Stimulated activated naive B cell treated with anti-CD40 and anti-IgM and Interleukin-4, amounts not matched to agents 10 μg/mL and 1 μg/mL and 100 μg/mL, for 72 hours (primary cell): Measurements from ENCODE around the gene HOXD3.

Experiments
- ATAC-seq, 2 donors: fragments of 150-1000 bp; cut with Tn5 transposase; replicated peaks; 2 replicates each; pipeline ENCODE4 v1.10.0; 2021; ENCODE audit warnings: moderate library complexity in 1 of 2
- DNase-seq: peaks from one replicate; pipeline ENCODE4 v3.0.0; 2021
- H3K27ac Mint-ChIP-seq: one replicate; pipeline ENCODE4 v1.8.0; 2022; ENCODE audit warnings: mild to moderate bottlenecking, mixed read lengths
- H3K27me3 Mint-ChIP-seq, 2 donors: one replicate each; pipeline ENCODE4 v1.8.0; 2022; ENCODE audit warnings: mixed read lengths in 2 of 2
- H3K36me3 Mint-ChIP-seq, 2 donors: one replicate each; pipeline ENCODE4 v1.8.0; 2022; ENCODE audit warnings: mixed read lengths in 2 of 2, mild to moderate bottlenecking in 1 of 2
- H3K4me1 Mint-ChIP-seq, 2 donors: one replicate each; pipeline ENCODE4 v1.8.0; 2022; ENCODE audit warnings: mixed read lengths in 2 of 2, mild to moderate bottlenecking in 1 of 2
- H3K4me3 Mint-ChIP-seq, 2 donors: one replicate each; pipeline ENCODE4 v1.8.0; 2022; ENCODE audit warnings: mild to moderate bottlenecking in 2 of 2, mixed read lengths in 2 of 2, moderate library complexity in 1 of 2
- H3K9me3 Mint-ChIP-seq, 2 donors: one replicate each; pipeline ENCODE4 v1.8.0; 2022; ENCODE audit warnings: mixed read lengths in 2 of 2, mild to moderate bottlenecking in 1 of 2

Gene HOXD3

GRCh38 chr2:176147210-176147799 lies 9.8 kb upstream of the HOXD3 start:
- Mint-ChIP-seq H3K27me3 (peaks cover 73 to 98% of the 10 kb centered on the region in 2 donors), H3K36me3 (peaks cover 0 to 4% of the 10 kb centered on the region in 2 donors)

GRCh38 chr2:176147800-176148496 lies 9.2 kb upstream of the HOXD3 start:
- no peaks in the 10 kb centered on the region for H3K9me3 Mint-ChIP-seq
- H3K27ac Mint-ChIP-seq, result no peak overlapping the region
- peaks cover 0 to 4% of the 10 kb centered on the region in 2 donors for H3K36me3 Mint-ChIP-seq
- DNase-seq (no peak), ATAC-seq (no peak)
- H3K4me3 Mint-ChIP-seq, result no peak overlapping the region
- H3K4me1 Mint-ChIP-seq, result peaks cover 3 to 11% of the 10 kb centered on the region in 2 donors
- H3K27me3 Mint-ChIP-seq, result peaks cover 76 to 98% of the 10 kb centered on the region in 2 donors

More at GRCh38 chr2:176147210-176147799, 9.8 kb upstream of the HOXD3 start:
- Mint-ChIP-seq H3K27ac (no peak overlapping the region), H3K4me3 (no peak overlapping the region), H3K9me3 (no peaks in the 10 kb centered on the region), H3K4me1 (peaks cover 3 to 11% of the 10 kb centered on the region in 2 donors)
- no peak for DNase-seq
- ATAC-seq, result no peak

GRCh38 chr2:176148751-176149421 lies 8.2 kb upstream of the HOXD3 start:
- ATAC-seq (no peak), DNase-seq (no peak)
- Mint-ChIP-seq H3K36me3 (peaks cover 0 to 4% of the 10 kb centered on the region in 2 donors), H3K4me1 (peaks cover 3 to 11% of the 10 kb centered on the region in 2 donors), H3K27me3 (peaks cover 70 to 96% of the 10 kb centered on the region in 2 donors), H3K27ac (no peak overlapping the region), H3K4me3 (no peak overlapping the region), H3K9me3 (no peaks in the 10 kb centered on the region)

- DNase-seq, result no peak
- no peaks in the 10 kb centered on the region for H3K9me3 Mint-ChIP-seq
- H3K4me3 Mint-ChIP-seq, result no peak overlapping the region
- H3K27me3 Mint-ChIP-seq, result peaks cover 72 to 98% of the 10 kb centered on the region in 2 donors
- no peak overlapping the region for H3K27ac Mint-ChIP-seq
- no peak for ATAC-seq
- H3K4me1 Mint-ChIP-seq, result peaks cover 3 to 11% of the 10 kb centered on the region in 2 donors
- H3K36me3 Mint-ChIP-seq, result peaks cover 0 to 4% of the 10 kb centered on the region in 2 donors
Observed at GRCh38 chr2:176149481-176149938, 7.6 kb upstream of the HOXD3 start.

- Mint-ChIP-seq H3K27ac (no peak overlapping the region), H3K36me3 (peaks cover 0 to 4% of the 10 kb centered on the region in 2 donors), H3K4me1 (peaks cover 3 to 11% of the 10 kb centered on the region in 2 donors), H3K9me3 (no peaks in the 10 kb centered on the region), H3K4me3 (no peak overlapping the region), H3K27me3 (peaks cover 75 to 98% of the 10 kb centered on the region in 2 donors)
- DNase-seq (no peak), ATAC-seq (no peak)
Observed at GRCh38 chr2:176149939-176150583, 7.0 kb upstream of the HOXD3 start.

GRCh38 chr2:176150584-176151441 lies 6.3 kb upstream of the HOXD3 start:
- ATAC-seq (no peak), DNase-seq (no peak)
- Mint-ChIP-seq H3K4me1 (peaks cover 3 to 11% of the 10 kb centered on the region in 2 donors), H3K27ac (no peak overlapping the region), H3K27me3 (peaks cover 75 to 98% of the 10 kb centered on the region in 2 donors), H3K9me3 (no peaks in the 10 kb centered on the region), H3K36me3 (peaks cover 0 to 4% of the 10 kb centered on the region in 2 donors), H3K4me3 (no peak overlapping the region)

GRCh38 chr2:176151442-176152287 lies 5.4 kb upstream of the HOXD3 start, which contains the start of gene HOXD4:
TSS of gene HOXD4 (plus strand) at chr2:176151550. CDS start at chr2:176151634, 84 bp downstream.
- H3K36me3 Mint-ChIP-seq, result peaks cover 0 to 4% of the 10 kb centered on the region in 2 donors
- no peak for DNase-seq
- no peak within 1 kb of the TSS for H3K27ac Mint-ChIP-seq
- no peak for ATAC-seq
- peaks cover 71 to 98% of the 10 kb centered on the region in 2 donors for H3K27me3 Mint-ChIP-seq
- H3K4me3 Mint-ChIP-seq, result no peak within 1 kb of the TSS
- peaks cover 3 to 11% of the 10 kb centered on the region in 2 donors for H3K4me1 Mint-ChIP-seq
- no peaks in the 10 kb centered on the region for H3K9me3 Mint-ChIP-seq

GRCh38 chr2:176152350-176153181 lies 4.5 kb upstream of the HOXD3 start:
- Mint-ChIP-seq H3K9me3 (peaks cover 0 to 3% of the 10 kb centered on the region in 2 donors), H3K36me3 (peaks cover 0 to 7% of the 10 kb centered on the region in 2 donors), H3K27me3 (peaks cover 68 to 97% of the 10 kb centered on the region in 2 donors), H3K27ac (no peak overlapping the region), H3K4me3 (no peak overlapping the region), H3K4me1 (peaks cover 6 to 15% of the 10 kb centered on the region in 2 donors)
- DNase-seq (no peak), ATAC-seq (no peak)

GRCh38 chr2:176154576-176155252 lies 2.4 kb upstream of the HOXD3 start:
- no peak overlapping the region for H3K4me3 Mint-ChIP-seq
- peaks cover 0 to 8% of the 10 kb centered on the region in 2 donors for H3K36me3 Mint-ChIP-seq
- DNase-seq, result no peak
- peaks cover 8 to 17% of the 10 kb centered on the region in 2 donors for H3K4me1 Mint-ChIP-seq
- no peak overlapping the region for H3K27ac Mint-ChIP-seq
- H3K9me3 Mint-ChIP-seq, result peaks cover 0 to 4% of the 10 kb centered on the region in 2 donors
- peaks cover 58 to 92% of the 10 kb centered on the region in 2 donors for H3K27me3 Mint-ChIP-seq
- ATAC-seq, result no peak

GRCh38 chr2:176155356-176156044 lies 1.6 kb upstream of the HOXD3 start:
- Mint-ChIP-seq H3K4me1 (peaks cover 5 to 13% of the 10 kb centered on the region in 2 donors), H3K36me3 (peaks cover 0 to 5% of the 10 kb centered on the region in 2 donors), H3K27ac (no peak overlapping the region), H3K9me3 (peaks cover 0 to 4% of the 10 kb centered on the region in 2 donors), H3K4me3 (no peak overlapping the region), H3K27me3 (peaks cover 53 to 92% of the 10 kb centered on the region in 2 donors)
- DNase-seq (no peak), ATAC-seq (no peak)

GRCh38 chr2:176156301-176156806 lies 753 bp upstream of the HOXD3 start:
- Mint-ChIP-seq H3K9me3 (peaks cover 0 to 7% of the 10 kb centered on the region in 2 donors), H3K27ac (peak overlapping the region; percentile 42), H3K4me3 (no peak overlapping the region), H3K27me3 (peaks cover 53 to 92% of the 10 kb centered on the region in 2 donors), H3K4me1 (peaks cover 7 to 8% of the 10 kb centered on the region in 2 donors), H3K36me3 (peaks cover 0 to 4% of the 10 kb centered on the region in 2 donors)
- no peak for ATAC-seq
- no peak for DNase-seq
